HG02970 (cell line): ENCODE data around the gene PGA4.
"Not testable (repeated sequence)": the region's sequence is repeated elsewhere in the genome, so short reads cannot be mapped to it uniquely, and the experiment has no call there.

Experiments
- ATAC-seq: cut with Tn5 transposase; IDR thresholded peaks from one replicate; pipeline ENCODE4 v1.9.1; 2021; ENCODE audit warnings: mild to moderate bottlenecking, moderate library complexity, moderate number of reproducible peaks; ENCODE audit not compliant: unreplicated experiment, low FRiP score

Gene PGA4

GRCh38 chr11:61222047-61222446, at the start of gene PGA4:
Gene PGA4, plus strand, starts transcription at chr11:61222347. Its CDS starts 54 bp downstream, at chr11:61222401.
- not testable (repeated sequence) for ATAC-seq

- ATAC-seq = no peak
Measured at GRCh38 chr11:61172356-61172755, 49.8 kb upstream of the PGA4 start.

GRCh38 chr11:61172888-61173287, 49.3 kb upstream of the PGA4 start:
- no peak for ATAC-seq

GRCh38 chr11:61173456-61173855, 48.7 kb upstream of the PGA4 start:
- ATAC-seq = no peak

GRCh38 chr11:61174273-61174672, 47.9 kb upstream of the PGA4 start:
- no peak for ATAC-seq

- ATAC-seq = no peak
Measured at GRCh38 chr11:61174949-61175348, 47.2 kb upstream of the PGA4 start.

GRCh38 chr11:61176446-61176845, 45.7 kb upstream of the PGA4 start:
- ATAC-seq = no peak

GRCh38 chr11:61180205-61180604, 41.9 kb upstream of the PGA4 start:
- ATAC-seq = not testable (repeated sequence)

- no peak for ATAC-seq
Measured at GRCh38 chr11:61181489-61181888, 40.7 kb upstream of the PGA4 start.

GRCh38 chr11:61183645-61184044, 38.5 kb upstream of the PGA4 start:
- ATAC-seq = no peak

- ATAC-seq = no peak
Measured at GRCh38 chr11:61186504-61186903, 35.6 kb upstream of the PGA4 start.

- no peak for ATAC-seq
Measured at GRCh38 chr11:61187505-61188130, 34.5 kb upstream of the PGA4 start.

- ATAC-seq = no peak
Measured at GRCh38 chr11:61189933-61190332, 32.2 kb upstream of the PGA4 start.

- ATAC-seq = no peak
Measured at GRCh38 chr11:61193596-61193995, 28.6 kb upstream of the PGA4 start.

- no peak for ATAC-seq
Measured at GRCh38 chr11:61194169-61194671, 27.9 kb upstream of the PGA4 start.

- no peak for ATAC-seq
Measured at GRCh38 chr11:61194981-61195695, 27.0 kb upstream of the PGA4 start.

- no peak for ATAC-seq
Measured at GRCh38 chr11:61195719-61196118, 26.4 kb upstream of the PGA4 start.

GRCh38 chr11:61198361-61198760, 23.8 kb upstream of the PGA4 start:
- no peak for ATAC-seq

GRCh38 chr11:61198948-61199523, 23.1 kb upstream of the PGA4 start:
- no peak for ATAC-seq

GRCh38 chr11:61201476-61201875, 20.7 kb upstream of the PGA4 start:
- no peak for ATAC-seq

GRCh38 chr11:61202950-61203746, 19.0 kb upstream of the PGA4 start, which contains the start of gene PGA3:
Gene PGA3, plus strand, starts transcription at chr11:61203515. Its CDS starts 50 bp downstream, at chr11:61203565.
- not testable (repeated sequence) for ATAC-seq
